H7 (cell line): ENCODE results near the gene MASP2. TPM values are rescaled to one million over a fixed set of nuclear protein-coding genes. Genes with fewer than 3 reads are reported as not detected.

Experiments
- total RNA-seq: library from RNA; depleted of rRNA; stranded (reverse); fragments of >200 nt; shearing (Covaris generic); gene quantifications from 2 replicates; pipeline ENCODE4 v1.2.3, GENCODE V29; 2014; rRNA removed

The MASP2 gene
- total RNA-seq, 1 experiment from 2014 or later: 0.17 TPM

Other genes starting within 250 kb of the MASP2 start
- gene TARDBP, start 34.6 kb downstream of the MASP2 start, total RNA-seq: 91.4 and 96.7 TPM in 2 replicates
- gene SRM, start 12.8 kb upstream of the MASP2 start, total RNA-seq: 110 and 111 TPM in 2 replicates
- 124 and 141 TPM in 2 replicates for gene EXOSC10, start 52.6 kb upstream of the MASP2 start, total RNA-seq
- not detected in 2 replicates for gene ANGPTL7, start 142.1 kb upstream of the MASP2 start, total RNA-seq
- 74.4 and 83.6 TPM in 2 replicates for gene MTOR, start 215.3 kb upstream of the MASP2 start, total RNA-seq
- 26.2 and 27.6 TPM in 2 replicates for gene UBIAD1, start 226.0 kb upstream of the MASP2 start, total RNA-seq